PC-3 (cell line): Measurements from ENCODE around the gene HIBADH. TPM values are rescaled to one million over a fixed set of nuclear protein-coding genes. Genes with fewer than 3 reads are reported as not detected.

Source experiments
- ATAC-seq: fragments of 200-7000 bp; cut with Tn5 transposase; 2 replicates; pipeline ENCODE4 v1.9.1; 2020; ENCODE audit warnings: mild to moderate bottlenecking, moderate library complexity
- BruUV-seq: library from RNA; stranded (reverse); fragments of 400-500 nt; replicated peaks from 2 replicates; lab custom pipeline; 2021; lab: Mats Ljungman, UMichigan
- CTCF ChIA-PET: fragments of 300-600 bp; sonication (Branson Sonifier 250); formaldehyde crosslinking; loops from one replicate; lab custom pipeline; 2022; ENCODE audit warnings: antibody characterized with exemption; lab: Charles Lee
- POLR2A ChIA-PET: fragments of 300-600 bp; sonication (Branson Sonifier 250); formaldehyde crosslinking; loops from one replicate; lab custom pipeline; 2022; ENCODE audit warnings: antibody characterized with exemption; ENCODE audit not compliant: unreplicated experiment; lab: Charles Lee
- DNase-seq: peaks from one replicate; pipeline ENCODE4 v3.0.0-alpha.2; 2015
- H2AFZ ChIP-seq: fragments of 300-600 bp; sonication (generic); 2 replicates; pipeline ENCODE4 v1.6.0; 2016; ENCODE audit warnings: antibody characterized with exemption, low read length
- H3F3A ChIP-seq: fragments of 300-600 bp; sonication (generic); one replicate; pipeline ENCODE4 v1.6.0; 2017; ENCODE audit warnings: antibody characterized with exemption, low read length, control low read depth, mild to moderate bottlenecking; ENCODE audit not compliant: unreplicated experiment
- H3K27ac ChIP-seq: fragments of 300-600 bp; sonication (generic); 2 replicates; pipeline ENCODE4 v1.5.1; 2016; ENCODE audit warnings: mild to moderate bottlenecking, low read length
- H3K27me3 ChIP-seq: fragments of 300-600 bp; sonication (generic); 2 replicates; pipeline ENCODE4 v1.6.1; 2016; ENCODE audit warnings: low read length, mixed read lengths
- H3K36me3 ChIP-seq: fragments of 300-600 bp; sonication (generic); 2 replicates; pipeline ENCODE4 v1.6.1; 2016; ENCODE audit warnings: low read depth, mixed run types, low read length, mixed read lengths
- H3K4me1 ChIP-seq: fragments of 300-600 bp; sonication (generic); 2 replicates; pipeline ENCODE4 v1.5.1; 2016; ENCODE audit warnings: low read length; ENCODE audit not compliant: insufficient read depth
- H3K4me2 ChIP-seq: fragments of 300-600 bp; sonication (generic); 2 replicates; pipeline ENCODE4 v1.6.0; 2016; ENCODE audit warnings: low read length
- H3K4me3 ChIP-seq: fragments of 300-600 bp; sonication (generic); 2 replicates; pipeline ENCODE4 v1.5.1; 2016; ENCODE audit warnings: mild to moderate bottlenecking, low read length, mixed read lengths
- H3K79me2 ChIP-seq: fragments of 300-600 bp; sonication (generic); 2 replicates; pipeline ENCODE4 v1.6.1; 2017; ENCODE audit warnings: low read length, mixed read lengths
- H3K9ac ChIP-seq: fragments of 300-600 bp; sonication (generic); 2 replicates; pipeline ENCODE4 v1.6.0; 2016; ENCODE audit warnings: mild to moderate bottlenecking, low read length
- H3K9me2 ChIP-seq: fragments of 300-600 bp; sonication (generic); replicated peaks from 2 replicates; pipeline ENCODE4 v1.6.1; 2016; ENCODE audit warnings: mixed run types, low read length, mixed read lengths
- H3K9me3 ChIP-seq: fragments of 300-600 bp; sonication (generic); 2 replicates; pipeline ENCODE4 v1.6.1; 2016; ENCODE audit warnings: low read length, mixed read lengths
- H4K20me1 ChIP-seq: fragments of 300-600 bp; sonication (generic); 2 replicates; pipeline ENCODE4 v1.6.1; 2016; ENCODE audit warnings: low read length, mixed read lengths
- EZH2 ChIP-seq: fragments of 300-600 bp; sonication (generic); IDR thresholded peaks from one replicate; pipeline ENCODE4 v1.6.1; 2017; ENCODE audit warnings: antibody characterized with exemption, mild to moderate bottlenecking, low read length; ENCODE audit not compliant: unreplicated experiment
- EZH2phosphoT487 ChIP-seq: fragments of 300-600 bp; sonication (generic); IDR thresholded peaks from 2 replicates; pipeline ENCODE4 v1.6.1; 2018; ENCODE audit warnings: mild to moderate bottlenecking, antibody characterized with exemption, low read length, borderline replicate concordance
- intact Hi-C: fragments of 100-400 bp; cut with micrococcal nuclease; formaldehyde crosslinking; loops from 2 replicates; pipeline ENCODE4 v1.9.0; 2023
- total RNA-seq: library from RNA; depleted of rRNA; stranded (reverse); fragments of >200 nt; gene quantifications from 2 replicates; pipeline ENCODE4 v1.2.3, GENCODE V29; 2014
- TF ChIP-seq, protein P1 (sequence below): fragments of 300-600 bp; sonication (generic); conservative IDR thresholded peaks from 2 replicates; pipeline ENCODE4 v1.5.1; 2017; ENCODE audit warnings: antibody characterized with exemption, low read depth, mild to moderate bottlenecking, low read length

The HIBADH gene
- total RNA-seq, 1 experiment from 2014 or later, result 45.8 TPM

DNA sequence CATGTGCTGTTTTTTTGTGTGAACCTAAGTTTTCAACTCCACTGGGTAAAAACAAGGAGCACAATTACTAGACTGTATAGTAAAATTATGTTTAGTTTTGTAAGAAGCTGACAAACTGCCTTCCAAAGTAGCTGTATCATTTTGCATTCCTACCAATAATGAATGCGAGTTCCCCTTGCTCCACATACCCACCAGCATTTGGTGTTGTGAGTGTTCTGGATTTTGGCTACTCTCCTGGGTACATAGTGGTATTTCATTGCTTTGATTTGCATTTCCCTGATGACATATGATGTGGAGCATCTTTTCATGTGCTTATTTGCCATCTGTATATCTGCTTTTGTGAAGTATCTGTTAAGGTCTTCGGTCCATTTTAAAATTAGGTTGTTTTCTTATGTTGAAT, 178.2 kb downstream of the HIBADH start:
- Histone ChIP-seq H3K9me3 (no peaks in the 10 kb centered on the region), H2AFZ (no peak overlapping the region), H3K27me3 (no peaks in the 10 kb centered on the region), H4K20me1 (no peaks in the 10 kb centered on the region), H3K79me2 (no peaks in the 10 kb centered on the region), H3K4me2 (no peak overlapping the region), H3K4me1 (no peaks in the 10 kb centered on the region), H3K9ac (no peak overlapping the region), H3K9me2 (no peaks in the 10 kb centered on the region), H3K4me3 (no peak overlapping the region), H3K36me3 (no peaks in the 10 kb centered on the region), H3F3A (no peaks in the 10 kb centered on the region), H3K27ac (no peak overlapping the region)
- intact Hi-C loops, result no loop called here
- no peak for DNase-seq
- ChIA-PET POLR2A (no interaction called here), CTCF (no interaction called here)
- TF ChIP-seq EZH2phosphoT487, result no peak
- no TSS peak for BruUV-seq
- ATAC-seq, result no peak

DNA sequence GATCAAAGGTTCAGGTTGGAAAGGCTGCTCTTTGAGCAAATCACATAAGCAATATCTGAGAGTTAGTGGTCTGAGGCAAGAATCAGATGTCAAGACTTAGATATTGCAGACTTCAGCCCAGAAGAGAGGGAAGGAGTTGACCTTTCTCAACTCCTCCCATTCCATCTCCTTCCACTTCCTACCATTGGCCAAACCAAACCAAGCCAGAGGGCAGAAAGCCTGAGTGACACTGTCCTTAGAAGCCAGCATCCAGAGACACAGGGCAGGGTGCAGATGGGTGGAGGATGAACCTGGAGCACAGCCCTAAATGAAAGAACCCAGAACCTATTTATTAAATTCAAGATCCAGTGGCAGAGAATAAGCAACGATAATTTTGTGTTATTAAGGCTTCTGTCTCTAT, 180.5 kb downstream of the HIBADH start:
- H3K4me2 ChIP-seq, result no peak overlapping the region
- BruUV-seq, result no TSS peak
- H3K27ac ChIP-seq, result no peak overlapping the region
- no peaks in the 10 kb centered on the region for H4K20me1 ChIP-seq
- no peak overlapping the region for H2AFZ ChIP-seq
- no peak overlapping the region for H3K9ac ChIP-seq
- DNase-seq, result no peak
- H3K9me2 ChIP-seq, result no peaks in the 10 kb centered on the region
- ATAC-seq, result no peak
- H3K4me1 ChIP-seq, result no peaks in the 10 kb centered on the region
- H3F3A ChIP-seq, result no peaks in the 10 kb centered on the region
- ChIA-PET POLR2A (no interaction called here), CTCF (no interaction called here)
- no peaks in the 10 kb centered on the region for H3K9me3 ChIP-seq
- TF ChIP-seq, protein P1, sequence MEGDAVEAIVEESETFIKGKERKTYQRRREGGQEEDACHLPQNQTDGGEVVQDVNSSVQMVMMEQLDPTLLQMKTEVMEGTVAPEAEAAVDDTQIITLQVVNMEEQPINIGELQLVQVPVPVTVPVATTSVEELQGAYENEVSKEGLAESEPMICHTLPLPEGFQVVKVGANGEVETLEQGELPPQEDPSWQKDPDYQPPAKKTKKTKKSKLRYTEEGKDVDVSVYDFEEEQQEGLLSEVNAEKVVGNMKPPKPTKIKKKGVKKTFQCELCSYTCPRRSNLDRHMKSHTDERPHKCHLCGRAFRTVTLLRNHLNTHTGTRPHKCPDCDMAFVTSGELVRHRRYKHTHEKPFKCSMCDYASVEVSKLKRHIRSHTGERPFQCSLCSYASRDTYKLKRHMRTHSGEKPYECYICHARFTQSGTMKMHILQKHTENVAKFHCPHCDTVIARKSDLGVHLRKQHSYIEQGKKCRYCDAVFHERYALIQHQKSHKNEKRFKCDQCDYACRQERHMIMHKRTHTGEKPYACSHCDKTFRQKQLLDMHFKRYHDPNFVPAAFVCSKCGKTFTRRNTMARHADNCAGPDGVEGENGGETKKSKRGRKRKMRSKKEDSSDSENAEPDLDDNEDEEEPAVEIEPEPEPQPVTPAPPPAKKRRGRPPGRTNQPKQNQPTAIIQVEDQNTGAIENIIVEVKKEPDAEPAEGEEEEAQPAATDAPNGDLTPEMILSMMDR, result no peak
- no peak for TF ChIP-seq EZH2phosphoT487
- TF ChIP-seq EZH2, result no peak
- H3K36me3 ChIP-seq, result no peaks in the 10 kb centered on the region
- no peaks in the 10 kb centered on the region for H3K79me2 ChIP-seq
- no peaks in the 10 kb centered on the region for H3K27me3 ChIP-seq
- intact Hi-C loops, result no loop called here
- no peak overlapping the region for H3K4me3 ChIP-seq

DNA sequence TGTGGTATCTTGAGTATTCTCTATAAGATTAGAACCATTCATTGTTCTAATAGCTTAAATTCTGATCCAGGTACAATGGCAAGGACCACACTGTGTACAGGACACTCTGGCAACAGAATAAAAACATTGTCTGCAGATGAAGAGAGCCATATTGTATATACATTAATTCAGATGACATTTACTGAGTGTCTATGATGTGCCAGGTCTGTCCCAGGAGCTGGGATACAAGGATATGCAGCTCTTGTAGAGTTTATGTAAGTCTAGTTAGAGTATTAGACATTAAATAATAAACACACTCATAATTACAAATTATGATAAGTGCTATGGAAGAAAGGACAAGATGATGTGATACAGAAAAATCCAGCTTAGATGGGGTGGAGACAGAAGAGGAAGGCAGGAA, 184.1 kb downstream of the HIBADH start:
- no peaks in the 10 kb centered on the region for H3K9me3 ChIP-seq
- no peak overlapping the region for H2AFZ ChIP-seq
- ChIA-PET POLR2A (no interaction called here), CTCF (no interaction called here)
- no peaks in the 10 kb centered on the region for H3K36me3 ChIP-seq
- TF ChIP-seq EZH2 (no peak), EZH2phosphoT487 (no peak)
- TF ChIP-seq, protein P1, result no peak
- no peaks in the 10 kb centered on the region for H3K79me2 ChIP-seq
- DNase-seq (no peak), ATAC-seq (no peak)
- no peaks in the 10 kb centered on the region for H3K9me2 ChIP-seq
- BruUV-seq, result no TSS peak
- intact Hi-C loops, result no loop called here
- H3K9ac ChIP-seq, result no peak overlapping the region
- H3K4me2 ChIP-seq, result no peak overlapping the region
- H4K20me1 ChIP-seq, result no peaks in the 10 kb centered on the region
- no peak overlapping the region for H3K27ac ChIP-seq
- H3K4me3 ChIP-seq, result no peak overlapping the region
- peaks cover 4% of the 10 kb centered on the region; the same call in 1 of the 2 replicates for H3K4me1 ChIP-seq
- no peaks in the 10 kb centered on the region for H3K27me3 ChIP-seq
- H3F3A ChIP-seq, result no peaks in the 10 kb centered on the region
